GM20431 (cell line): ENCODE measurements around the gene PIGZ.

Experiments
- in situ Hi-C: fragments of 300-500 bp; cut with MseI, MboI; formaldehyde crosslinking; loops from one replicate; pipeline ENCODE4 v1.15.0; 2020; ENCODE audit warnings: low sequenced_read_pairs; ENCODE audit not compliant: unreplicated experiment

Gene PIGZ

GRCh38 chr3:196938576-196938975 is 30.1 kb downstream of the PIGZ start:
- in situ Hi-C loops = no loop called here

DNA sequence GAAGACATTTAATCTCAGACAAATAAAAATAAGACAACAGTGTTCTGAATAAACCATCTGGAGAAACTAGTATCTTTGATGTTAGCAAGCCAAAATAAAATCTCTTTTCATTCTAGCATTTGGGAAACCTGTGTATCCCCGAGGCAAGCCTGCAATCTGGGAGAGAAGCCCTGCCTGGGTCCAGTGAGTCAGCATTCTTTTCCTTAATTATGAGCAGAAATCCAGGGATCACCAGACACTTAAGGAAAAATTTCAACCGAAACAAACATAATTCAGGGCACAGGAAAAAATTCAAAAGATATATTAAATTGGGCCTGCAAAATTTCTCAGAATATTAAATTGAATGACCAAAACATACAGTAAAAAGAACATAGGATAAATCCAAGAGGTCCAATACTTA is 30.5 kb downstream of the PIGZ start:
- in situ Hi-C loops = no loop called here

DNA sequence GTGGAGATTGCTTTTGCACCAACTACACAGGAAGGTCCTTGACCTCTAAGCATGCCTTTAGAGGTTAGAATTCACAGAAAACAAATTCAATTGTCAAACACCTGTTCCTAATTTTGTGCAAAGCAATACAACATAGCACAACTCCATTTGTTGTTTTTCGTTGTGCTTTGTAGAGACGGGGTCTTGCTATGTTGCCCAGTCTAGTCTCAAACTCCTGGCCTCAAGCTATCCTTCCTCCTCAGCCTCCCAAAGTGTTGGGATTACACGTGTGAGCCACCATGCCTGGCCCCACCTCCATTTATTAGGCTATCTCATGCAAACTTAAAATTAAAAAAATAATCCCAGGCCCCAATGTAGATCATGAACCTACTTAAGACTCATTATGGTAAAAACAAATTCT is 32.3 kb downstream of the PIGZ start:
- in situ Hi-C loops = no loop called here

GRCh38 chr3:196932600-196932999 is 36.0 kb downstream of the PIGZ start:
- in situ Hi-C loops = no loop called here

- in situ Hi-C loops = no loop called here
Observed at GRCh38 chr3:196931828-196932587, 36.6 kb downstream of the PIGZ start.

GRCh38 chr3:196931157-196931556 is 37.5 kb downstream of the PIGZ start:
- in situ Hi-C loops = no loop called here

GRCh38 chr3:196927571-196928453 is 40.8 kb downstream of the PIGZ start:
- in situ Hi-C loops = no loop called here

DNA sequence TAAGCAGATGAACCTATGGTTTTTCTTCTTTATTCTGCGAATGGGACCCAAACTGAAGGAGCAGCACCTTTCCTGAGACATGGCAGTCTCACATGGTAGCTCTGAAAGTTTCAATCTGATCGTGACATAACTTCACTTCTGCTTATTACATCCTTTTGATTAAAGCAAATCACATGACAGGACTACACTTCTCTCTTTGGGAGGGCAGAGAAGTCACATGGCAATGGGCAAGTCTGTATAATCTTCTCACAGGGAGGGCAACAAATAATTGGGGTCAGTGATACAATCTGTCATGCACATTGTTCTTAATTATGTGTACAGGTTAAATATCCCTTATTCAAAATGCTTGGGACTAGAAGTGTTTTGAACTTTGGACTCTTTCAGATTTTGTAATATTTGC is 47.9 kb downstream of the PIGZ start:
- in situ Hi-C loops = no loop called here

GRCh38 chr3:196918968-196919367 is 49.7 kb downstream of the PIGZ start:
- in situ Hi-C loops = no loop called here

DNA sequence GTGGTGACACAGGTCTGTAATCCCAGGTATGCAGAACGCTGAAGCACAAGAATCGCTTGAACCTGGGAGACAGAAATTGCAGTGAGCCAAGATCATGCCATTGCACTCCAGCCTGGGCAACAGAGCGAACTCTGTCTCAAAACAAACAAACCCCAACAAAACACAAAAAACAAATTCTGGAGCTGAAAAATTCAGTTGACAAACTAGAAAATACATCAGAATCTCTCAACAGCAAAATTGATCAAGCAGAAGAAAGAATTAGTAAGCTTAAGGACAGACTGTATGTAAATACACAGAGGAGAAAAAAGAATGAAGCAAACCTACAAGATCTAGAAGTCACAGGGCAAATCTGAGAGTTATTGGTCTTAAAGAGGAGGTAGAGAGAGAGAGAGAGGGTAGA is 51.6 kb downstream of the PIGZ start:
- in situ Hi-C loops = no loop called here

DNA sequence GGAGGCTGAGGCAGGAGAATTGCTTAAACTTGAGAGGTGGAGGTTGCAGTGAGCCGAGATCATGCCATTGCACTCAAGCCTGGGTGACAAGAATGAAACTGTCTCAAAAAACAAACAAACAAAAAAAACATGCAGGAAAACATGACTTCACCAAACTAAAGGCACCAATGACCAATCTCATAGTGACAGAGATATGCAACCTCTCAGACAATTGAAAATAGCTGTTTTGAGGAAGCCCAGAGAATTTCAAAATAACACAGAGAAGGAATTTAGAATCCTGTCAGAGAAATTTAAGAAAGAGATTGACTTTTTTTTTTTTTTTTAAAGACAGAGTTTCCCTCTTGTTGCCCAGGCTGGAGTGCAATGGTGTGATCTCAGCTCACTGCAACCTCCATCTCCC is 52.4 kb downstream of the PIGZ start:
- in situ Hi-C loops = no loop called here

GRCh38 chr3:196915375-196915774 is 53.3 kb downstream of the PIGZ start:
- in situ Hi-C loops = no loop called here

DNA sequence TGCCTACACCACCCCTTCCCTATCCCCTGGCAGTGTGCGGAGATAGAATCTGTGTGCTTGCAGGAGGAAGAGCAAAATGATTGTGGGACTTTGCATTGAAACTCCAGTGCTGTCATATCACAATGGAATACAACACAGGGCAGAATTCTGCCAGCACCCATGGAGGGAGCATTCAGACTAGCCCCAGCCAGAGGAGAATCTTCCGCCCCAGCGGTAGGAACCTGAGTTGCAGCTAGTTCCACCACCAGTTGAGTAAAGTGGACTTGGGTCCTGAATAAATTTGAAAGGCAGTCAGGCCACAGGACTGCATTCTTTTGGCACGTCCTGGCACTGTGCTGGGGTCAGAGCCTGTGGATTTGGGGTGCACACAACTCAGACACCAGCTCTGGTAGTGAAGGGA is 53.8 kb downstream of the PIGZ start:
- in situ Hi-C loops = no loop called here

GRCh38 chr3:196903740-196904139 is 64.9 kb downstream of the PIGZ start:
- in situ Hi-C loops = no loop called here

- in situ Hi-C loops = no loop called here
Observed at GRCh38 chr3:196902296-196902695, 66.3 kb downstream of the PIGZ start.

DNA sequence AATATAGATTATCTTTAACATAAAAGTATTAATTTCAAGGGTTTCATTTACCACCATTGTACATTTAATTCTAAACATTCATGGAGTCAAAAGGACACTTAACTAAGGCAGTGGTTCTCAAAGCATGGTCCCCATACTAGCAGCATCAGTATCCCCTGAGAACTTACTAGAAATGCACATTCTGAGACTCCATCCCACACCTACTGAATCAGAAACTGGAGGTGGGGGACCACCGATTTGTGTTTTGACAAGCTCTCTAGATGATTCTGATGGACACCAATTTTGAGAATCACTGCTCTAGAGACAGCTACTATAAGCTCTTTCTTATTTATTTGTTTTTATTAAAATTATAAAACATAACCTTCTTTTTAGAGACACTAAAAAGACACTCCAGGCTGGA is 66.9 kb downstream of the PIGZ start:
- in situ Hi-C loops = no loop called here
